ENCODE results near the gene VAV1. TPM values are rescaled to one million over a fixed set of nuclear protein-coding genes. Genes with fewer than 3 reads are reported as not detected.

VAV1 gene
- total and polyA plus RNA-seq, 7 donors = 0.20 to 1.8 (median 1.1) TPM

DNA sequence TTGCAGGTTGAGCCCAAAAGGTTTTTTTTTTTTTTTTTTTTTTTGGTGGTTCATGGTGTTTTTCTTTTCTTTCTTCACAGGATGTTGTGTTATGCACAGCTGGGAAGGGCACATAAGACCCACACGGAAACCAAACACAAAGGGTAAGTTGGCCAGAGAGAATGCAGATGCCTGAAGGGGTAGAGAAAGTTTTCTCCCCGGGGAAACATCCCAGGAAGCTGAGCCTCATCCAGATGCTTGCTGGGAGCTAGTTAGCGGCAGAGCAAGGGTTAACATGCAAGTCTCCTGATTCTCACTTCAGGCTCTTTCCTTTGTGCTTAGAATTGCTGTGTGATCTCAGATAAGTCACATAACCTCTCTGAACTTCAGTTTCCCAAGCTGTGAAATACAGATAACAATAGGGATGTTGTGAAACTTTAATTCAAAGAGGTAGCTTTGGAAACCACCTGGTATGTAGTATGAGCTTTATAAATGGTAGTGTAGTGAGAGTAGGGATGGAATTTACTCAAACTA, 117.9 kb downstream of the VAV1 start:
- no peak for ATAC-seq
- Histone ChIP-seq H3K36me3 (ENCODE audit: insufficient read depth in 1 of 2, low read depth in 1 of 2) (no peaks in the 10 kb centered on the region), H3K4me3 (no peak overlapping the region), H3K4me1 (no peaks in the 10 kb centered on the region), H3K9me3 (no peaks in the 10 kb centered on the region), H3K27me3 (ENCODE audit: insufficient read depth in 3 of 3, low read length in 2 of 3) (peaks cover 0 to 3% (median 2%) of the 10 kb centered on the region in 3 donors), H3K27ac (no peak overlapping the region)
- WGBS, 3 donors = 50 to 55% (median 51%) methylated on average over 3 of the region's 3 CpGs
- no peak for DNase-seq
- intact Hi-C loops (cut with DNase I) = no loop called here
- TF ChIP-seq, protein P1, sequence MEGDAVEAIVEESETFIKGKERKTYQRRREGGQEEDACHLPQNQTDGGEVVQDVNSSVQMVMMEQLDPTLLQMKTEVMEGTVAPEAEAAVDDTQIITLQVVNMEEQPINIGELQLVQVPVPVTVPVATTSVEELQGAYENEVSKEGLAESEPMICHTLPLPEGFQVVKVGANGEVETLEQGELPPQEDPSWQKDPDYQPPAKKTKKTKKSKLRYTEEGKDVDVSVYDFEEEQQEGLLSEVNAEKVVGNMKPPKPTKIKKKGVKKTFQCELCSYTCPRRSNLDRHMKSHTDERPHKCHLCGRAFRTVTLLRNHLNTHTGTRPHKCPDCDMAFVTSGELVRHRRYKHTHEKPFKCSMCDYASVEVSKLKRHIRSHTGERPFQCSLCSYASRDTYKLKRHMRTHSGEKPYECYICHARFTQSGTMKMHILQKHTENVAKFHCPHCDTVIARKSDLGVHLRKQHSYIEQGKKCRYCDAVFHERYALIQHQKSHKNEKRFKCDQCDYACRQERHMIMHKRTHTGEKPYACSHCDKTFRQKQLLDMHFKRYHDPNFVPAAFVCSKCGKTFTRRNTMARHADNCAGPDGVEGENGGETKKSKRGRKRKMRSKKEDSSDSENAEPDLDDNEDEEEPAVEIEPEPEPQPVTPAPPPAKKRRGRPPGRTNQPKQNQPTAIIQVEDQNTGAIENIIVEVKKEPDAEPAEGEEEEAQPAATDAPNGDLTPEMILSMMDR (IDR thresholded peaks at IDR 0.05) = no peak

- Histone ChIP-seq H3K27ac (no peak overlapping the region), H3K36me3 (ENCODE audit: insufficient read depth in 1 of 2, low read depth in 1 of 2) (no peaks in the 10 kb centered on the region), H3K4me1 (no peaks in the 10 kb centered on the region), H3K27me3 (ENCODE audit: insufficient read depth in 3 of 3, low read length in 2 of 3) (peaks cover 0 to 3% (median 2%) of the 10 kb centered on the region in 3 donors), H3K9me3 (no peaks in the 10 kb centered on the region), H3K4me3 (no peak overlapping the region)
- DNase-seq (no peak), ATAC-seq (no peak)
- WGBS, 3 donors = 59 to 65% (median 61%) methylated on average over 8 of the region's 8 CpGs
- intact Hi-C loops (cut with DNase I) = no loop called here
- TF ChIP-seq, protein P1 (IDR thresholded peaks at IDR 0.05) = no peak
Observed at GRCh38 chr19:6890938-6891337, 118.4 kb downstream of the VAV1 start.

DNA sequence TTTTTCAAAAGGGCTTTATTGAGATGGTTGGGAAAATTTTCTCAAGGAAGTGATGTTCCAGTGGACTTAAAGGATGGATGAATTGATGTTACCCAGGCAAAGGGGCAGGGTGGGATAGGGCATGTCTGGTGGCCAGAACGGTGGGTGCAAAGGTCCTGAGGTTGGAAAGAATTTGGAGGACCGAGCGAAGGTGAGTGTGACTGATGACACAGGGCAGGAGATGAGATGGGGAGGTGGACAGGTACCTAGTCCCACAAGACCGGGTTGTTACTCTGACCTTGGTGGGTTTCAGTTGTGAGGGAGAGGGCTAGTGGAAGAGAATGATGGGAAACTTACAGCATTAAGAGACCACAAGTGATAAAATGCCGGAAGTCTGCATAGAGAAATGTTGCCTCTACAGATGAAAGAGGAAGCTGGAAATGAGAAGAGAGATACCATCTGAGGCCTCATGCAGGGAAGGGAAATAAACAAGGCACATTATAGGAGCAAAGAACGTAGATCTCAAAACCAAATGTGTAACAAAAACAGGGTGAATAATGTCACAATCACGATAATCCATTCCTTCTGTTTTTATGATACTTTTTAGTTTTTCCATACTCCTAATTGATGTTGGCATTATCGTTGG, 119.4 kb downstream of the VAV1 start:
- TF ChIP-seq, protein P1 (IDR thresholded peaks at IDR 0.05) = no peak
- Histone ChIP-seq H3K4me3 (no peak overlapping the region), H3K27ac (no peak overlapping the region), H3K4me1 (no peaks in the 10 kb centered on the region), H3K36me3 (ENCODE audit: insufficient read depth in 1 of 2, low read depth in 1 of 2) (no peaks in the 10 kb centered on the region), H3K27me3 (ENCODE audit: insufficient read depth in 3 of 3, low read length in 2 of 3) (peaks cover 0 to 3% (median 2%) of the 10 kb centered on the region in 3 donors), H3K9me3 (no peaks in the 10 kb centered on the region)
- no peak for DNase-seq
- no peak for ATAC-seq
- WGBS, 3 donors = 75 to 81% (median 81%) methylated on average over 8 of the region's 8 CpGs
- intact Hi-C loops (cut with DNase I) = no loop called here

DNA sequence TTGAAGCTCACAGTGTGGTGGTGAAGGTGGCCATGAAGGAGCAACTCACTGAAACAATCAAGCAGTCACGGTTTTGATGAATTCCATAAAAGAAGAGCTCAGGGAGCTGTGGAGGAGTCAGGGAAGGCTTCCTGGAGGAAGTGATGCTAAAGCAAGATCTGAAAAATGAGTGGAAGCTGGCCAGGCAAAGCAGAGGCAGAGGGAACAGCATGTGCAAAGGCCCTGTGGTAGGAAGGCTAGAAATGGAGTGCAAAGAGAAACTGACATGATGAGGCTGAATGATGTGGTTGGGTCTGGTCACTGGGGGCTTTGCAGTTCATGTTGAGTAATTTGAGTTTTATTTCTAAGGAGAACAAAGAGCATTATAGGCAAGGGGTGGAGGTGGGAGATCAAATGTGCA, 121.8 kb downstream of the VAV1 start:
- Histone ChIP-seq H3K9me3 (no peaks in the 10 kb centered on the region), H3K27me3 (ENCODE audit: insufficient read depth in 3 of 3, low read length in 2 of 3) (peaks cover 0 to 2% (median 0%) of the 10 kb centered on the region in 3 donors), H3K36me3 (ENCODE audit: insufficient read depth in 1 of 2, low read depth in 1 of 2) (no peaks in the 10 kb centered on the region), H3K27ac (no peak overlapping the region), H3K4me3 (no peak overlapping the region), H3K4me1 (no peaks in the 10 kb centered on the region)
- intact Hi-C loops (cut with DNase I) = no loop called here
- ATAC-seq = no peak
- no peak for DNase-seq
- TF ChIP-seq, protein P1 (IDR thresholded peaks at IDR 0.05) = no peak
- WGBS, 3 donors = 77 to 79% (median 78%) methylated on average over 1 of the region's 1 CpG

GRCh38 chr19:6903446-6903845, 130.9 kb downstream of the VAV1 start:
- Histone ChIP-seq H3K9me3 (peaks cover 16% of the 10 kb centered on the region), H3K4me3 (no peak overlapping the region), H3K36me3 (ENCODE audit: insufficient read depth in 1 of 2, low read depth in 1 of 2) (no peaks in the 10 kb centered on the region), H3K27ac (no peak overlapping the region), H3K4me1 (no peaks in the 10 kb centered on the region), H3K27me3 (ENCODE audit: insufficient read depth in 3 of 3, low read length in 2 of 3) (no peaks in the 10 kb centered on the region)
- intact Hi-C loops (cut with DNase I) = no loop called here
- ATAC-seq = no peak
- no peak for DNase-seq
- TF ChIP-seq, protein P1 (IDR thresholded peaks at IDR 0.05) = no peak

Measured in psoas muscle (tissue), 8 donors.